ENCODE results near the gene ABCC8. TPM values are rescaled to one million over a fixed set of nuclear protein-coding genes. Genes with fewer than 3 reads are reported as not detected.

The ABCC8 gene
- total and polyA plus RNA-seq, 2 of the 8 experiments (the other 6 are each of a cell fraction or from before 2014, with no cell fraction given) = 3.7 to 4.9 TPM

DNA sequence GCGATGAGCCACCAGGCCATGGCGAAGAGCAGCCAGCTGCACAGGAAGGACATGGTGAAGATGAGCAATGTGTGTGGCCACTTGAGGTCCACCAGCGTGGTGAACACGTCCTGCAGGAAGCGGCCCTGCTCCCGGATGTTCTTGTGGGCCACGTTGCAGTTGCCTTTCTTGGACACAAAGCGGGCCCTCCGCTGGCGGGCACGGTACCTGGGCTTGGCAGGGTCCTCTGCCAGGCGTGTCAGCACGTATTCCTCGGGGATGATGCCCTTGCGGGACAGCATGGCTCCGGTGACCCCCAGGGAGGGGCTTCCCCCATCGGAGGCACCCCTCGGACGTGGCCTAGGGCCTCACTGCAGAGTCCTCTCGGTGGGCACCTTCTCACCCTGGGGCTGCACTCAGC is 88.8 kb downstream of the ABCC8 start (continued):
- TF ChIP-seq CHD7 (IDR thresholded peaks at IDR 0.05; ENCODE audit: insufficient replicate concordance, low read length) (no peak), SIN3A (conservative IDR thresholded peaks at IDR 0.05 in 1 of 2, IDR thresholded peaks at IDR 0.05 in 1 of 2; ENCODE audit: low read depth in 1 of 2, low read length in 2 of 2) (no peak), BRCA1 (IDR thresholded peaks at IDR 0.05; ENCODE audit: low read depth, low read length) (no peak), CREB1 (IDR thresholded peaks at IDR 0.05) (no peak), MAX (IDR thresholded peaks at IDR 0.05) (no peak), SUZ12 (IDR thresholded peaks at IDR 0.05; ENCODE audit: low read length) (no peak), ZNF274 (IDR thresholded peaks at IDR 0.05; ENCODE audit: borderline replicate concordance, extremely low read depth, low read length) (no peak), YY1 (IDR thresholded peaks at IDR 0.05; ENCODE audit: low read depth, low read length) (no peak), FOSL1 (IDR thresholded peaks at IDR 0.05; ENCODE audit: insufficient read depth, low read depth, low read length) (no peak), MAFK (IDR thresholded peaks at IDR 0.05; ENCODE audit: low read depth, low read length) (no peak), KDM4A (IDR thresholded peaks at IDR 0.05; ENCODE audit: low read depth, low read length, severe bottlenecking) (no peak)
